HG03064 (cell line): ENCODE results near the gene RILPL1.
"Not testable (repeated sequence)": the region's sequence is repeated elsewhere in the genome, so short reads cannot be mapped to it uniquely, and the experiment has no call there.

Experiments
- ATAC-seq: cut with Tn5 transposase; IDR thresholded peaks from one replicate; pipeline ENCODE4 v1.9.1; 2021; ENCODE audit warnings: low read depth; ENCODE audit not compliant: unreplicated experiment

RILPL1 gene, protein sequence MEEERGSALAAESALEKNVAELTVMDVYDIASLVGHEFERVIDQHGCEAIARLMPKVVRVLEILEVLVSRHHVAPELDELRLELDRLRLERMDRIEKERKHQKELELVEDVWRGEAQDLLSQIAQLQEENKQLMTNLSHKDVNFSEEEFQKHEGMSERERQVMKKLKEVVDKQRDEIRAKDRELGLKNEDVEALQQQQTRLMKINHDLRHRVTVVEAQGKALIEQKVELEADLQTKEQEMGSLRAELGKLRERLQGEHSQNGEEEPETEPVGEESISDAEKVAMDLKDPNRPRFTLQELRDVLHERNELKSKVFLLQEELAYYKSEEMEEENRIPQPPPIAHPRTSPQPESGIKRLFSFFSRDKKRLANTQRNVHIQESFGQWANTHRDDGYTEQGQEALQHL

GRCh38 chr12:123533672-123534643 is at the start of gene RILPL1:
Gene RILPL1 (minus strand): TSS chr12:123533719. CDS start chr12:123533482, 237 bp downstream.
- ATAC-seq: peak; percentile 53

DNA sequence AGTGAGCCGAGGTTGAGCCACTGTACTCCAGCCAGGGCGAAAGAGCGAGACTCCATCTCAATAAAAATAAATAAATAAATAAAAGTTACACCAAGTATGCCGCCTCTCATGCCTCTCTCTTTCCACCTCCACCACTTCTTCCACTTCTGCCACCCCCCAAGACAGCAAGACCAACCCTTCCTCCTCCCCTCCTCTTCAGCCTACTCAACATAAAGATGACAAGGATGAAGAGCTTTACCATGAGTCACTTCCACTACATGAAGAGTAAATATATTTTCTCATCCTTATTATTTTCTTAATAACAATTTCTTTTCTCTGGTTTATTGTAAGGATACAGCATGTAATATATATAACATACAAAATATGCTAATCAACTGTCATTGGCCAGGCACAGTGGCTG is 47.3 kb upstream of the RILPL1 start:
- no peak for ATAC-seq

DNA sequence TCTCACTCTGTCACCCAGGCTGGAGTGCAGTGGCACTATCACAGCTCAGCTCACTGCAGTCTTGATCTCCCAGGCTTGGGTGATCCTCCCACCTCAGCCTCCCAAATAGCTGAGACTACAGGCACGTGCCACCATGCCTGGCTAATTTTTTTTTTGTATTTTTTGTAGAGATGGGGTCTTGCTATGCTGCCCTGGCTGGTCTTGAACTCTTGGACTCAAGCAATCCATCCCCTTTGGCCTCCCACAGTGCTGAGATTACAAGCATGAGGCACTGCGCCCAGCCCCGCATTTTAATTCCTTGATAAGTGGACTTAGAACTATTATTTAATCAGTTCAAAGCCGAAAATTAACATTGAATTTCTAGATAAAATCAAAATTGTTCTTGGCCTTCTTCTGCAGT is 45.3 kb upstream of the RILPL1 start:
- not testable (repeated sequence) for ATAC-seq

DNA sequence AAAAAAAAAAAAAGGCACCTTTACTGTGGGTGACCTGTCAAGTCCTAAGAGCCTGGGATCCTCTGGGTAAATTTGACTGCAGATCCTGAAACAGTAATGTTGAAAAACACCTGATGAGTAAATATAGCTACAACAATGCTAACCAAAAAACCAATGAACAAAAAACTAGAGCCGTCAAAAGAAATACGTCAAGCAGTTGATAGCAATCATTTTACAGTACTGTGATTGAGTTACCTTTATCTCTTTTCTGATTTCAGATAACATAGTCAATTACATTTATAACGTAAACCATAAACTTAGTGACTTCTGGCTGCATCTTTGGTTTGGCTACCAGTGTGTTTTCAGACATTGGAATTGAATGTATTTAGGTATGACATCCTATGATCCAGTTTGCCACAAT is 44.7 kb upstream of the RILPL1 start:
- ATAC-seq: no peak

GRCh38 chr12:123576611-123577010 is 43.1 kb upstream of the RILPL1 start:
- no peak for ATAC-seq

DNA sequence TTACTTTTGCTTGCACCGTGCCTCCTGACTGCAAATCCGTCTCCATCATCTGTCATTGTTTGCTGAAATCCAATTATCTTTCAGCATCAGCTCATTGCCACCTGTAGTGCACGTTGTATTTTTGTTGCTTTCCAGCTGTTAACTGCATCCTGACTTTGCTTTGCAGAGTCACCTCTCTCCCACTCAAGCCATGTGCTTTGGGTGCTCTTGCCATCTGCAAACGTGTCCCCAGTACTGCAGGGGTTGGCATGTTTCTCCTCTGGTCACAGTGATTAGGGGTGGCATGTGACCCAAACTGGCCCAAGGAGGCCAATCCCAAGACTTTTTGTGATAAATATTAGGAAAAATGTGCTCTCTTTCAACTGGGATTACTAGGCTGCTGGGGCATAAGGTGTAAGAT is 40.4 kb upstream of the RILPL1 start:
- no peak for ATAC-seq

DNA sequence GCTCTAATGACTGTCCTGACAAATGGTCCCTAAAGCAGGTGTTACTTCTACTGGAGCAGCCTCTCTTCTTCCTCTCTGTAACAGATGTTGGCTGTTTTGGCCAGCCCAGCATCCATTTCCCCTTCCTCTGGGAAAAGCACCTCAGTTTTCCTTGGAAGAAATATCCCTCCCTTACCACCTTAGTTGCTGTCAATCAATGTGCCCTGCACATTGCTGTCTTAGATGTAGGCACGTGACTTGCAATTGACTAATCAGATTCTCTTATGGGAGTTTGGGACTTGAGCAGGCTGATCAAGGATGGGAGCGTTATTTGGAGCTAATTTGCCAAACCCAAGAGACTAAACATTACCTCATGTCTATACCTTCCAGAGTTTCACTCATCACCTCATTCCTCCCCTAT is 38.9 kb upstream of the RILPL1 start:
- ATAC-seq: no peak

GRCh38 chr12:123571343-123571813 is 37.9 kb upstream of the RILPL1 start:
- ATAC-seq: no peak

DNA sequence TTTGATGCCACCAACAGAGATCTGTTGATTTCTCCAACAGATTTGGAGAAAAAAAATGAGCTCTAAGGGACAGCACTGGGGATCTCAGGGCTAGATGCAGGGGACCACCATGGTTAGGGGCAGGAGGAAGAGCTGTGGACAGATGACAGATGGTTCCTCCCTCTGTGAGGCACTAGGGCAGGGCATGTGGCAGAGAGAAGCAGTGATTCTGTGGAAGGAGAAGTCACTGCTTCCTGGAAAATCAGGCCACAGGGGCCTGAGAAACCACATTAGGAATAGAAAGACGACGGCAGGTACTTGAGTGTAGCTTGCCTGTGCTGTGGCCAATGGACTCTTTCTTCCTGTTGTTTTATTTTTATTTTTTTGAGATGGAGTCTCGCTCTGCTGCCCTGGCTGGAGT is 25.9 kb upstream of the RILPL1 start:
- no peak for ATAC-seq

GRCh38 chr12:123558487-123558886 is 25.0 kb upstream of the RILPL1 start:
- ATAC-seq: not testable (repeated sequence)

GRCh38 chr12:123554843-123555242 is 21.3 kb upstream of the RILPL1 start:
- ATAC-seq: not testable (repeated sequence)

- not testable (repeated sequence) for ATAC-seq
Measured at GRCh38 chr12:123554136-123554535, 20.6 kb upstream of the RILPL1 start.

GRCh38 chr12:123550700-123551099 is 17.2 kb upstream of the RILPL1 start:
- no peak for ATAC-seq

GRCh38 chr12:123548107-123548506 is 14.6 kb upstream of the RILPL1 start:
- ATAC-seq: no peak

DNA sequence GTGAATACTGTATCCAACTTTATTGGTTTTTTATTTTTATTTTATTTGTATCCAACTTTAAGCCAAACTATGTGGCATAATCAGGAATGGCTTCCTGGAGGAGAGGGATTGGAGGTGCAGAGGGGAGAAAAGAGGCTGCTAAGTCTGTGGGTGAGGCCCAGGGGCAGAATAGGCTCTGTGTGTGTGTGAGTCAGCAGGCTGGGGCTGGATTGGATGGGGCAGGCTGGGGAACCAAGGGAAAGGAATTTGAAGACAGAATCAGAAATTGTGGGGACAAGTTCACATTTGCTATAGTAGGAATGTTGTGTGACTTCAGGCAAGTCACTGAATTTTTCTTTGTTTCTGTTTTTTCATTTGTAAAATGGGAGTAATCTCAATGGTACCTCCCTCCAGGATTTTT is 12.8 kb upstream of the RILPL1 start:
- no peak for ATAC-seq

- ATAC-seq: no peak
Measured at GRCh38 chr12:123543541-123543940, 10.0 kb upstream of the RILPL1 start.

GRCh38 chr12:123540899-123541662 is 7.6 kb upstream of the RILPL1 start:
- ATAC-seq: no peak

DNA sequence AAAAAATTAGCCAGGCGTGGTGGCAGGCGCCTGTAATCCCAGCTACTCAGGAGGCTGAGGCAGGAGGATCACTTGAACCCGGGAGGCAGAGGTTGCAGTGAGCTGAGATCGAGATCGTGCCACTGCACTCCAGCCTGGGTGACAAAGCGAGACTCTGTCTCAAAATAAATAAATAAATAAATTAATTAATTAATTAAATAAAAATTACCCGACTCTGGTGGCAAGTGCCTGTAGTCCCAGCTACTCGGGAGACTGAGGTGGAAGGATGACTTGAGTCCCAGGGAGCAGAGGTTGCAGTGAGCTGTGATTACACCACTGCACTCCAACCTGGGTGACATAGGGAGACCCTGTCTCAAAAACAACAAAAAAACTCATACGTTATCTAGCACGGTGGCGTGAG is 2.4 kb upstream of the RILPL1 start:
- not testable (repeated sequence) for ATAC-seq

GRCh38 chr12:123532808-123533649 is 490 bp downstream of the RILPL1 start:
- no peak for ATAC-seq

DNA sequence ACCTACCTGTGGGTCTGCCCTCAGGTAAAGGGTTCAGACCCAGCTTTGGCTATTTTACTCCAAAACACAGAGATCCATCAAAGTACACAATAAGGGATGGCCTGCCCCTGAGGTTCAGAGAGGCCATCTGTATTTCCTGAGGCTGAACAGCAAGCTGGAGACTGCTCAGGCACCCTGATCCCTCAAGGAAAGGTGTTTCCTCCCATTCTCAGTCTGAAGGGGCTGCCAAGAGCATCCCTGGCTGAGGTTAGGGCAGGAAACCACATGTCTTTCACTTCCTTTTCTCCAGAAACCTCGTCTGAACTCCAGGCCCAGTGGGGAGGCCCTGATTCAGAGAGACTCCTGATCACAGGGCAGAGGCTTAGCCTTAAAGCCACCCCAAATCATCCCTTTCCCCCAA is 1.5 kb downstream of the RILPL1 start:
- ATAC-seq: no peak
